ENCODE results near the gene CTNNA1.

GRCh38 chr5:138722544-138723177 lies 30.6 kb upstream of the CTNNA1 start:
- TF ChIP-seq POLR2A (IDR thresholded peaks at IDR 0.05), result no peak
- TF ChIP-seq CTCF (IDR thresholded peaks at IDR 0.05), result no peak

Measured in lower leg skin (tissue), 3 donors.